Mucosa of descending colon (tissue), 3 donors: Measurements from ENCODE around the gene NCAPH2. TPM values are rescaled to one million over a fixed set of nuclear protein-coding genes. Genes with fewer than 3 reads are reported as not detected.
"Not testable (repeated sequence)": the region's sequence is repeated elsewhere in the genome, so short reads cannot be mapped to it uniquely, and the experiment has no call there.

Experiments
- ATAC-seq: fragments of 200-7000 bp; cut with Tn5 transposase; one replicate; pipeline ENCODE4 v1.9.1; 2020; ENCODE audit warnings: mild to moderate bottlenecking, moderate library complexity
- DNase-seq, 3 donors: peaks; one replicate each; pipeline ENCODE4 v3.0.0-alpha.2; 2020
- H3K36me3 ChIP-seq: fragments of 200-600 bp; one replicate; pipeline ENCODE4 v1.8.0; 2021; ENCODE audit warnings: low read depth, mild to moderate bottlenecking
- H3K4me1 ChIP-seq: fragments of 200-600 bp; one replicate; pipeline ENCODE4 v1.8.0; 2021; ENCODE audit warnings: low read depth, mild to moderate bottlenecking
- H3K4me3 ChIP-seq: fragments of 200-600 bp; one replicate; pipeline ENCODE4 v1.8.0; 2021; ENCODE audit warnings: mild to moderate bottlenecking
- H3K9me3 ChIP-seq: fragments of 200-600 bp; one replicate; pipeline ENCODE4 v1.8.0; 2021; ENCODE audit warnings: mild to moderate bottlenecking
- intact Hi-C, 2 donors: fragments of 100-400 bp; cut with DNase I in 1 of 2; cut with micrococcal nuclease in 1 of 2; formaldehyde crosslinking; loops; one replicate each; pipeline versions ENCODE4 v1.11.0 to v1.11.1; 2022; cut with DNase I, micrococcal nuclease
- total RNA-seq, 3 donors: library from RNA; stranded (reverse); fragmentation: NEBNext Ultra II Directional in 2 of 3; extraction: Animal tissue kit (Norgen Biotek cat#: 25700) in 2 of 3; gene quantifications; one replicate each; pipeline versions ENCODE4 v1.2.1 to v1.2.4, GENCODE V29; 2021 to 2023
- TF ChIP-seq, protein P1 (sequence below): fragments of 200-600 bp; IDR thresholded peaks from one replicate; pipeline ENCODE4 v1.8.0; 2022; ENCODE audit warnings: antibody characterized with exemption, mild to moderate bottlenecking
- donor health status: DM: no; HTN: no; CAD: no; lungs with moderate emphysema.
- donor health status: DM: no; HTN: no; CAD: no.
- donor health status: DM: no; HTN: yes; CAD: no.

NCAPH2 gene
- total RNA-seq, 3 donors from 2014 or later = 32.1 to 41.2 (median 34.0) TPM

DNA sequence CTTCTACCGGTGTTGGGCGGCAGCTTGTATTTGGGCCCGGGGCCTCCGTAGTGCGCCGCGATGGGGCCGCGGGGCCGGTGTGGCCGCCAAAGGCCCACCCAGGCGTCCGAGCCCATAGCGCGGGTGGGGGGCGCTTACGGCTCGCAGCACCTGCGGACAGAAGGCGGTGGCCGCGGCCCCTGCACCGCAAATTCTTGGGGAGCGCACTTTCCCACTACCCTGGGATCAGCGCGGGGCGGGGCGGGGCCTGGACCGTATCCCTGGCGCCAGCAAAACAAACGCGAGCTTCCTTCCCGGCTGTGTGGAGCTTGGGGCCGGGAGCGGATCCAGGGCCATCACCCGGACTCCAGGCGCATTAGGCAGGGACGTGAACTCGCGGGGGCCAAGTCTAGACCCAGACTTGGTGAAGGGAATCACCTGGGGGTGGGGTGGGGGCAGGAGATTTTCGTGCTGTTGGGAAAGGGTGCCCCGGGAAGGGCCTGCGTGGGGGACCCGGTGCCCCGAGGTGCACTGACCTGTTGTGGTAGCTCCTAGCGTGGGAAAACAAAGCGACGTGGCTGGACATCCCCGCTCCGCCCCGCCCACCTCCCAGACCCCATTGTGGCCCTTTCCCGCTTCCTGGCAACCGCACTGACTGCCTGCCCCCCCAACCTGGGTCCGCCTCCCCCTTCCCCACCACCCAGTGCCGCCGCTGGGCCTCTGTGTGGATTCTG lies 24.1 kb downstream of the NCAPH2 start:
- DNase-seq = peak; percentile 85 to 89 (median 87)
- ATAC-seq = peak; percentile 52
- intact Hi-C loops = no loop called here
- TF ChIP-seq, protein P1, sequence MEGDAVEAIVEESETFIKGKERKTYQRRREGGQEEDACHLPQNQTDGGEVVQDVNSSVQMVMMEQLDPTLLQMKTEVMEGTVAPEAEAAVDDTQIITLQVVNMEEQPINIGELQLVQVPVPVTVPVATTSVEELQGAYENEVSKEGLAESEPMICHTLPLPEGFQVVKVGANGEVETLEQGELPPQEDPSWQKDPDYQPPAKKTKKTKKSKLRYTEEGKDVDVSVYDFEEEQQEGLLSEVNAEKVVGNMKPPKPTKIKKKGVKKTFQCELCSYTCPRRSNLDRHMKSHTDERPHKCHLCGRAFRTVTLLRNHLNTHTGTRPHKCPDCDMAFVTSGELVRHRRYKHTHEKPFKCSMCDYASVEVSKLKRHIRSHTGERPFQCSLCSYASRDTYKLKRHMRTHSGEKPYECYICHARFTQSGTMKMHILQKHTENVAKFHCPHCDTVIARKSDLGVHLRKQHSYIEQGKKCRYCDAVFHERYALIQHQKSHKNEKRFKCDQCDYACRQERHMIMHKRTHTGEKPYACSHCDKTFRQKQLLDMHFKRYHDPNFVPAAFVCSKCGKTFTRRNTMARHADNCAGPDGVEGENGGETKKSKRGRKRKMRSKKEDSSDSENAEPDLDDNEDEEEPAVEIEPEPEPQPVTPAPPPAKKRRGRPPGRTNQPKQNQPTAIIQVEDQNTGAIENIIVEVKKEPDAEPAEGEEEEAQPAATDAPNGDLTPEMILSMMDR = no peak
- Histone ChIP-seq H3K36me3 (no peaks in the 10 kb centered on the region), H3K9me3 (no peaks in the 10 kb centered on the region), H3K4me3 (peak overlapping the region; percentile 19), H3K4me1 (peaks cover 30% of the 10 kb centered on the region)

DNA sequence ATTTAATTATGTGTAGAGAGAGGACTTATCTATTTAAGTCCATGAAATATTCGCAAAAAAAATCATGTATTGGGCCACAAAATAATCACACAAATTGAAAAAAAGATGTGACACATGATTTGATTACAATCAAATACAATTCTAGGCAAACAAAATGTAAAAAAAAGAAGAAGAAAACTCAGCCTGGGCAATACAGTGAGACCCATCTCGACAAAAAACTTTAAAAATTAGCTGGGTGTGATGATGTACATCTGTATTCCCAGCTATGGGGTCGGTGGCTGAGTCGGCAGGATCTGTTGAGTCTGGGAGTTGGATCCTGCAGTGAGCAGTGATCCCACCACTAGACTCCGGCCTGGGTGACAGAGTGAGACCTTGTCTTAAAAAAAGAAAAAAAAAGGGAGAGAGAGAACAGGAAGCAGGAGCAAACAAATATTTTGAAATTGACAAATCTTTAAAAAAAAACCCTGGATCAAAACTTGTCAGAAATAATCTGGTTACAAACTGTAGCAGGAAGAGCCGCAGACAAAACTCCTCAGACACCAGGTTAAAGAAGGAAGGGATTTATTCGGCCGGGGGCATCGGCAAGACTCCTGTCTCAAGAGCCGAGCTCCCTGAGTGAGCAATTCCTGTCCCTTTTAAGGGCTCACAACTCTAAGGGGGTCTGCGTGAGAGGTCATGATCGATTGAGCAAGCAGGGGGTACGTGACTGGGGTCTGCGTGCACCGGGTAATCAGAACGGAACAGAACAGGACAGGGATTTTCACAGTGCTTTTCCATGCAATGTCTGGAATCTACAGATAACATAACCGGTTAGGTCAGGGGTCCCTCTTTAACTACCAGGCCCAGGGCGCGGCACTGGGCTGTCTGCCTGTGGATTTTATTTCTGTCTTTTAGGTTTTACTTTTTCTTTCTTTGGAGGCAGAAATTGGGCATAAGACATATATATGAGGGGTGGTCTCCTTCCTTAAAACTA lies 25.1 kb downstream of the NCAPH2 start:
- intact Hi-C loops = no loop called here
- peaks cover 22% of the 10 kb centered on the region for H3K4me1 ChIP-seq
- H3K36me3 ChIP-seq = no peaks in the 10 kb centered on the region
- ATAC-seq (no peak), DNase-seq (peak in 1 of 3 donors; percentile 25)
- H3K4me3 ChIP-seq = no peak overlapping the region
- TF ChIP-seq, protein P1 = no peak
- H3K9me3 ChIP-seq = no peaks in the 10 kb centered on the region

DNA sequence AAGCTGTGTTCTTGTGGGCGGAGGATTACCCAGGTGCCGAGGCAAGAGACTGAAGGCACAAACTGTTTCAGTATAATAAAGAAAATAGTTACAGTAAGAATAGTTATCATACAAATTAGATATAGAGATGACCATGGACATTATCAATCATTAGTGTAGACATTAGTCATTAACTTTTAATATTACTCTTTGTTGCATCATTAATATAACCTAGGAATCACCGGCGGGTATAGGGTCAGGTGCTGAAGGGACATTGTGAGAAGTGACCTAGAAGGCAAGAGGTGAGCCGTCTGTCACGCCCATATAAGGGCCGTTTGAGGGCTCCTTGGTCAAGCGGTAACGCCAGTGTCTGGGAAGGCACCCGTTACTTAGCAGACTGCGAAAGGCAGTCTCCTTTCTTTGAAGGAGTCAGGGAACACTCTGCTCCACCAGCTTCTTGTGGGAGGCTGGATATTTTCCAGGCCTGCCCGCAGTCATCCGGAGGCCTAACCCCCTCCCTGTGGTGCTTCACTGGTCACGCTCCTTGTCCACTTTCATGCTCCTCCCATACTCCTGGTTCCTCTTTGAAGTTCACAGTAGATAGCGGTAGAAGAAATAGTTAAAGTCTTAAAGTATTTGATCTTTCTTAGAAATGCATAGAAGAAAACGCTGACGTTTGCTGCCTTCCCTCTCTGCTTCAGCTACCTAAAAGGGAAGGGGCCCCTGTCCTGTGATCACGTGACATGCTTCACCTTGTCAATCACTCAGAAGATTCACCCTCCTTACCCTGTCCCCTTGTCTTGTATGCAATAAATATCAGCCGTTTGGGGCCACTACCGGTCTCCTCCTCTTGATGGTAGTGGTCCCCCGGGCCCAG lies 26.1 kb downstream of the NCAPH2 start:
- DNase-seq = peak in 2 of 3 donors; percentile 41 to 62
- H3K4me1 ChIP-seq = peaks cover 25% of the 10 kb centered on the region

DNA sequence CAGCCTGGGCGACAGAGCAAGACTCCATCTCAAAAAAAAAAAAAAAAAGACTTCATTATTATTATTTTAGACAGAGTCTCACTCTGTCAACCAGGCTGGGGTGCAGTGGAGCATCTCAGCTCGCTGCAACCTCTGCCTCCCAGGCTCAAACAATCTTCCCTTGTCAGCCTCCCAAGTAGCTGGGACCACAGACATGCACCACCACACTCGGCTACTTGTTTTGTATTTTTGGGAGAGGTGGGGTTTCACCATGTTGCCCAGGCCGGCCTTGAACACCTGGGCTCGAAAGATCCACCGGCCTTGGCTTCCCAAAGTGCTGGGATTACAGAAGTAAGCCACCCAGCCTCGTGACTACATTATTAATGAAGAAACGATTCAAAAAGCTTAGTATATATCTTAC lies 27.1 kb downstream of the NCAPH2 start:
- peaks cover 29% of the 10 kb centered on the region for H3K4me1 ChIP-seq
- no peaks in the 10 kb centered on the region for H3K36me3 ChIP-seq
- ATAC-seq (no peak), DNase-seq (peak in 1 of 3 donors; percentile 15)
- TF ChIP-seq, protein P1 = no peak
- H3K4me3 ChIP-seq = no peak overlapping the region
- H3K9me3 ChIP-seq = no peaks in the 10 kb centered on the region
- intact Hi-C loops = no loop called here

More for the DNA sequence above, 26.1 kb downstream of the NCAPH2 start:
- ATAC-seq, H3K4me3 ChIP-seq, H3K36me3 ChIP-seq, intact Hi-C loops, H3K9me3 ChIP-seq: not testable (repeated sequence)

DNA sequence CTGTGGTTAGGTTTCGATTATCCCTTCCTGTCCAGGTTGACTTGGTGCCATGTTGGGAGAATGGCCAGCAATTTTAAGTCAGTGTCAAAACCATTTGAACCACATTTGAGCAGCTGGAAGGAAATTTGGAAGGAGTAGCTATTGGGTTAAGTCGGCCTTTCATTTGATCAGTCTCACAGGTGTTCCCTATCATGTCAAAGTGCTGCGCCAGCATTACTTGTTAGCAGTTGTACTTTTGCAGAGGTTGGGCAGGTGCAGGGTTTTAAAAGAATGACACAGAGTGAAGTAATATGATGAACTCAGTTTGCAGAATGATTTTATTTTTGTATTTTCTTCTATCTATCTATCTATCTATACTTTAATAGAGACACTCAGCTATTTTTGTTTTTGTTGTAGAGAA lies 28.2 kb downstream of the NCAPH2 start:
- H3K4me1 ChIP-seq = peaks cover 21% of the 10 kb centered on the region

More for the DNA sequence above, 28.2 kb downstream of the NCAPH2 start:
- Histone ChIP-seq H3K4me3 (no peak overlapping the region), H3K36me3 (no peaks in the 10 kb centered on the region), H3K9me3 (no peaks in the 10 kb centered on the region)
- TF ChIP-seq, protein P1 = no peak
- ATAC-seq (no peak), DNase-seq (no peak)
- intact Hi-C loops = no loop called here
